ENCODE data around the gene SHISA9.

Gene SHISA9

GRCh38 chr16:12878973-12879372, 22.4 kb upstream of the SHISA9 start:
- H3K4me1 ChIP-seq: no peaks in the 10 kb centered on the region
- no peak overlapping the region for H3K4me3 ChIP-seq (ENCODE audit: low read depth, low read length)
- no peak for DNase-seq
- H3K9me3 ChIP-seq: no peaks in the 10 kb centered on the region
- H3K27me3 ChIP-seq: no peaks in the 10 kb centered on the region
- no peaks in the 10 kb centered on the region for H3K36me3 ChIP-seq
- TF ChIP-seq CTCF (IDR thresholded peaks at IDR 0.05; ENCODE audit: low read depth, low read length): no peak

- Histone ChIP-seq H3K36me3 (no peaks in the 10 kb centered on the region), H3K9me3 (no peaks in the 10 kb centered on the region), H3K4me1 (no peaks in the 10 kb centered on the region), H3K27me3 (no peaks in the 10 kb centered on the region), H3K4me3 (ENCODE audit: low read depth, low read length) (no peak overlapping the region)
- no peak for DNase-seq
- no peak for TF ChIP-seq CTCF (IDR thresholded peaks at IDR 0.05; ENCODE audit: low read depth, low read length)
Measured at GRCh38 chr16:12879812-12880211, 21.6 kb upstream of the SHISA9 start.

- Histone ChIP-seq H3K36me3 (no peaks in the 10 kb centered on the region), H3K27me3 (no peaks in the 10 kb centered on the region), H3K9me3 (no peaks in the 10 kb centered on the region), H3K4me1 (no peaks in the 10 kb centered on the region), H3K4me3 (ENCODE audit: low read depth, low read length) (no peak overlapping the region)
- no peak for TF ChIP-seq CTCF (IDR thresholded peaks at IDR 0.05; ENCODE audit: low read depth, low read length)
- DNase-seq: no peak
Measured at GRCh38 chr16:12881182-12881581, 20.2 kb upstream of the SHISA9 start.

- TF ChIP-seq CTCF (IDR thresholded peaks at IDR 0.05; ENCODE audit: low read depth, low read length): no peak
- H3K36me3 ChIP-seq: no peaks in the 10 kb centered on the region
Measured at GRCh38 chr16:12881740-12882139, 19.7 kb upstream of the SHISA9 start.

GRCh38 chr16:12885742-12886141, 15.7 kb upstream of the SHISA9 start:
- Histone ChIP-seq H3K27me3 (no peaks in the 10 kb centered on the region), H3K4me3 (ENCODE audit: low read depth, low read length) (no peak overlapping the region), H3K4me1 (no peaks in the 10 kb centered on the region), H3K36me3 (no peaks in the 10 kb centered on the region), H3K9me3 (no peaks in the 10 kb centered on the region)
- DNase-seq: no peak
- no peak for TF ChIP-seq CTCF (IDR thresholded peaks at IDR 0.05; ENCODE audit: low read depth, low read length)

More at GRCh38 chr16:12881740-12882139, 19.7 kb upstream of the SHISA9 start:
- H3K9me3 ChIP-seq: no peaks in the 10 kb centered on the region
- H3K4me3 ChIP-seq (ENCODE audit: low read depth, low read length): no peak overlapping the region
- DNase-seq: no peak
- H3K4me1 ChIP-seq: no peaks in the 10 kb centered on the region
- no peaks in the 10 kb centered on the region for H3K27me3 ChIP-seq

GRCh38 chr16:12891836-12892235, 9.6 kb upstream of the SHISA9 start:
- H3K36me3 ChIP-seq: no peaks in the 10 kb centered on the region
- H3K9me3 ChIP-seq: no peaks in the 10 kb centered on the region
- no peaks in the 10 kb centered on the region for H3K27me3 ChIP-seq
- TF ChIP-seq CTCF (IDR thresholded peaks at IDR 0.05; ENCODE audit: low read depth, low read length): no peak
- no peak overlapping the region for H3K4me3 ChIP-seq (ENCODE audit: low read depth, low read length)
- H3K4me1 ChIP-seq: no peaks in the 10 kb centered on the region
- DNase-seq: no peak

All from BE2C (cell line).